LoVo (cell line): ENCODE results near the gene GLIPR1.
A peak's percentile ranks its signal among the peaks of the same experiment; 100 is the strongest.
"Not testable (repeated sequence)": the region's sequence is repeated elsewhere in the genome, so short reads cannot be mapped to it uniquely, and the experiment has no call there.

ENCODE experiments used
- DNase-seq: peaks from one replicate; pipeline ENCODE4 v3.0.0-alpha.2; 2016; ENCODE audit warnings: low spot score

The GLIPR1 gene

GRCh38 chr12:75474116-75474515, 6.4 kb upstream of the GLIPR1 start:
- no peak for DNase-seq

DNA sequence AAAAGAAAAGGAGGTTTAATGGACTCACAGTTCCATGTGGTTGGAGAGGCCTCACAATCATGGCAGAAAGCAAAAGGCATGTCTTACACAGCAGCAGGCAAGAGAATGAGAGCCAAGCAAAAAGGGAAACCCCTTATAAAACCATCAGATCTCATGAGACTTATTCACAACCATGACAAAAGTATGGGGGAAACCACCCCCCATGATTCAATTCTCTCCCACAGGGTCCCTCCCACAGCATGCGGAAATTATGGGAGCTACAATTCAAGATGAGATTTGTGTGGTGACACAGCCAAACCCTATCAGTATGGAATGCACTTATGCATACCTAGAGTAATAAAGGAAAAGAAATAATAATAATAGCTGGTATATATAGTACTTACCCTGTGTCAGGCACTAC, 4.5 kb upstream of the GLIPR1 start:
- no peak for DNase-seq

- DNase-seq: no peak
Measured at GRCh38 chr12:75477137-75477536, 3.4 kb upstream of the GLIPR1 start.

DNA sequence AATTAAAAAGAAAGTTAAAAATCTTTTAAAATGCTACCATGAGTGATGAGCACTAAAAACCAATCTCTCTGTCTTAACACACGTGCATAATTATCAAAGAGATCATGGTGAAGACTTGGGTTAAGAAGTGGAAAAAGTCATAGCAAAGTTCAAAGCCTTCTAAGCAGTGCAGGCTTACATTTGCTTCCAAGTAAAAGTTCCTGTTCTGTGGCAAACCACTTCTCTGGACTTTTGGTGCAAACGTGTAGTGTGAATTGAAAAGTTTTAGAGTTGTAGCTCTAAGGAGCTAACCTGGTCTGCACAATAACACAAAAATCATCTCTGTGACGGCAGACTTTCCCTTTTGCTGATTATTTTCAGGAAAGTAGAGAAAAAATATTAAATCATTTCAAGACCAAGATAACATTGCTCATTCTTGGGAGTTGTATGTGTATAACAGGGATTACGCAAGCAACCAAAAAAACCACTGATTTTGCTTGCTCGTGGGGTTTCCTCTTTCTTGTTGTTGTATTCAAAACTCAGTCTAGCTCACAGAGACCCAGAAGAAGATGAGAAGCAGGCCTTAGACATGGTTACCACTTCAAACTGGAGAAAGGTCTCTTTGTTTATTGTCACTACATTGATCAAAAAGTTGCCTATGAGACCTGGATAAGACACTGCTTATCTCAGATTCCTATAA, 2.3 kb upstream of the GLIPR1 start:
- no peak for DNase-seq

- DNase-seq: no peak
Measured at GRCh38 chr12:75479963-75480461, 543 bp upstream of the GLIPR1 start.

DNA sequence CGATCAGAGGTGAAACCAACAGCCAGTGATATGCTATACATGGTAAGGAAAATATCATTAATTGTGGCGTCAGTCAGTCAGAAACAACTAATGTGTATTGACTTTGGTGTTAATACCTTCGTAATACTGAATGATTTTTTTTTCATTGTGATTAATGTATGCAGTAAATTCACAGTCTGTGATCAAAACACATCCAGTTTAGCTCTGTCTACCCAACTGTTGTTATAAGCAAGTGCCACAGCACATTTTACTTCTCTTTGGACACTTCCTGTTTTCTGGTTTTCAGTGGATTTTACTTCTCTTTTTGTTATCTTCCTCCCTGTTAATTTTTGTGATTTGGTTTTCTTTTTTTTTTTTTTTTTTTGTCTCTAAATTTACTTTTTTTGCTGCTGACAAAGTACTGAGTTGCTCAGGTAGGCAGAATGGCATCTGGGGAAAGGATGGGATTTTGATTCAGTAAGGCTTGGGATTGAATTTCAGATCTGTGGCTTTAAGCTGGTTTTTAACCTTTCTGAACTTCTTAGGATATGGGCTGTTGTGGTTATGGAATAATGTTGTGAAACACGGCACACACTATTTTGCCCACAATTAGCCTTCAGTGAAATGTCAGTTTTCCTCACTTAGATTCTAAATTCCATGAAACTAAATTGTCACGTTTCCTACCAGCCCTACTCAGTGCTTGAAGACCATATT, 604 bp downstream of the GLIPR1 start:
- no peak for DNase-seq

- no peak for DNase-seq
Measured at GRCh38 chr12:75481774-75482173, 1.2 kb downstream of the GLIPR1 start.

- no peak for DNase-seq
Measured at GRCh38 chr12:75482646-75483045, 2.1 kb downstream of the GLIPR1 start.

GRCh38 chr12:75483431-75483830, 2.9 kb downstream of the GLIPR1 start:
- no peak for DNase-seq

DNA sequence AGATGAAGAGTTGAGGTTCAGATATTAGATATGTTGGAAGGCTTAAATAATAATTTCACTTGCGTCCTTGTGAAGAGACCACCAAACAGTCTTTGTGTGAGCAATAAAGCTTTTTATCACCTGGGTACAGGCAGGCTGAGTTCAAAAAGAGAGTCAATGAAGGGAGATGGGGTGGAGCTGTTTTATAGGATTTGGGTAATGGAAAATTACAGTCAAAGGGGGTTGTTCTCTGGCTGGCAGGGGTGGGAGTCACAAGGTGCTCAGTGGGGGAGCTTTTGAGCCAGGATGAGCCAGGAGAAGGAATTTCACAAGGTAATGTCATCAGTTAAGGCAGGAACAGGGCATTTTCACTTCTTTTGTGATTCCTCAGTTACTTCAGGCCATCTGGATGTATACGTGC, 3.9 kb downstream of the GLIPR1 start:
- not testable (repeated sequence) for DNase-seq

GRCh38 chr12:75487308-75487707, 6.8 kb downstream of the GLIPR1 start:
- no peak for DNase-seq

GRCh38 chr12:75488553-75488952, 8.0 kb downstream of the GLIPR1 start:
- peak; percentile 27 for DNase-seq

DNA sequence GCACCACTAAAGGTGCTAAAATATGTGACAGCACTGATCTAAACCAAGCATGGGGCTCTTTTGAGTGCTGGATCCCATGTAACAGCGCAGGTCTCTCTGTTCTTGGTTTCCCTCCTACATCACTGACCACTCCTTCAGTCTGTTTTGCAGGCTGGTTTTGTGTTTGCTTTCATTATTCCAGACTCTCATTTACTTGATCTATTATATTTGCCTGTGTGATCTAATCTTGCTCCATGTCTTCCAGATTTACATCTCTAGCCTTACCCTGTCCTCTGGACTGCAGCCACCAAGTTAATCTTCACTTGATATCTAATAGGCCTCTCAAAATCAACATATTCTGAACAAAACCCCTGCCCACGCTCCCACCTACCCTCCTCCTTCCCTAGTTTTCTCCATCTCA, 8.6 kb downstream of the GLIPR1 start:
- DNase-seq: no peak

DNA sequence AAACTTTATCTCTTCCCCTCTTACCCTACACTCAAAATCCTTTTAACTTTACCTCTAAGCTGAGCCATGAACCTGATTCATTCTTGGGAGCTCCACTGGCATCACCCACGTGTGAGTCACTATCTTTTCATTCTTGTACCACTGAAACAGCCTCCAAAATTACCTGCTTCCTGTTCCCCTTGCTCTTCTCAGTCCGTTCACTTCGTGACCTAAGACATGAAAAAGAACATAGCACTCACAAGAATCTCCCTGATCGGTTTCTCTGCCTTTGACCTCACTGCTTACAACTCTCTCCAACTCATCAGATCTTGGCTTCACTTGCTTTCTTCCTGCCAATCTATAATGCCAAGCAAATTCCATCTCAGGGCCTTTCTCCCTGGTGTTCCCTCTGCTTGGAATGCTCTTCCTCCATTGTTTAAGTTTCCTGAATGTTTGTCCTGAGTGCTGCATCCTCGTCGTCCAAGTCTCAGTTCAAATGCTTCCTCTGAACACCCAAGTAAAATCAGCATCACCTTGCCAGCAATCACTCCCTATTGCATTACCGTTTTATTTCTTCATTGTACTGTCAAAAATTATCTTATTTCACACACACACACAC, 9.2 kb downstream of the GLIPR1 start:
- peak; percentile 41 for DNase-seq

DNA sequence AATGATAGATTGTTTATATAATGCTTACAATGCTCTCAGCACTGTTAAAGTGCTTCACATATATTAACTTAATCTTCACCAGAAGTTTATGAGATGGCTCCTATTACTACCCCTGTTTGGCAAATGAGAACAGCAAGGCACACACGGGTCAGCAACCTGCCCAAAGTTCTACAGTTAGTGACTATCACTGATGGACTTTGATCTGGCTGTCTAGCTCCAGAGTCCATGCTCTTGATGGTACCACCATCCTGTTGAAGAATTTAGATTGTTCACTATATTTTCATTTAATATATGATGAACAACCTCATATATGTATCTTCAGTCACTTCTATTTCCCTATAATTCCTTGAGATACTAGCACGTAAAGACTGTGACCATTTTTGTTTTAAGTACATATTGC, 10.6 kb downstream of the GLIPR1 start:
- DNase-seq: no peak

DNA sequence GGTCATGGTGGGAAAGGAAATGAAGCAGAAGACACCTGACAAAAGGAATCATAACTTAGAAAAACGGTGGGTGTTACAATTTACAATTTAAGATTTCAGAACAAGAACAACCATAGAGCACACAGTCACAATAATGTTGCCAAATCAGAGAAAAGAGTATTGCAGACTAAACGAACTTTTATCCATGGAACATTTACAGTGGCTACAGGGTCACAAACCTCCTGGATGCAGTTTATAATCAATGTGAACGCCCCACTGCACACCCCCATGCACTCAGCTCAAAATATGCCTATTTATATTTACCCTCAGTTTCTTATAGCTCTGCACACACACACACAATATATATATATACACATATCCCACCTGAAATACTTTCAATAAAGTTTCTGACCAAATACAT, 22.9 kb downstream of the GLIPR1 start:
- no peak for DNase-seq

DNA sequence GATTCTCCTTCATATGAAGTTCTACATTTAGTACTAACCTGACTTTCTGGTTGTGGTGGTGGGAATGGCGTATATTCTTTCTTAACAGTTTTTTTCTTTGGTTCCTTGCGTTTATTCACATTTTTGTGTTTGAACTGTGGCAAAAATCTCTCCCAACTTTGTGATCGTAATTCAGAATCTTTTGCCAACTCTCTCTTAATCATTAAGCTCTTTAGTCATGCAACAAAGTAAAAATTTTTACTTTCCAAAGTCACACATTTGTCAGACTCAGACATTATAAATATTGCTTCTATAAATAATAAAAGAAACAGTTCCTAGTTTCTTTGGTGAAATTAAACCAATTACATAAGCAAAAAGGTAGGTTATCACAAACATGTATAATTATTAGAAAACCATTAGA, 23.3 kb downstream of the GLIPR1 start:
- DNase-seq: no peak

DNA sequence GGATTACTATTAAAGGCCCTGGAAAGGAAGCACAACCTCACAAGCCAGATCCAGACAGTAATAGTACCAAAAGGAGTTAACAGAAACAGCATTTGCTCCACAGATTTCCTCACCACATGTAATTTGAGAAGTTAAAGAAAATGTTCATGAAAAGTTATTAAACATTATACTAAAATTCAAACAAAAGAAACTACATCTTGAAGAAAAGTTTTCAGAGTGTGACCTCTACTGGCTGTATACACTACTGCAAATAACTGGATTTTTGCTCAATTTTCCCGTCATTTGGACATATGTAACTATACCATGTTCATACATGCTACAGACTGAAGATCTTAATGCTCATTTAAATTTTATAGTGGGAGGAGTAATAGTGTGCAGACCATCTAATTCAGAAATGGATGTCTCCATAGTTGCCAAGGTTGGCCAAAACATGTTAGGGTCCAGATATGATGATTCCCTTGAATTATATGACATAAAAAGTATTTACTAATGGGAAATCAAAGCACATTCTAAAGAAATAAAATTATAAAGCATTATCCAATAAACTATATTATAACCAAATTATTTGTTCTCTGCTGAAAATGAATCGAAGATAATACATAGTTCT, 25.3 kb downstream of the GLIPR1 start:
- DNase-seq: no peak

DNA sequence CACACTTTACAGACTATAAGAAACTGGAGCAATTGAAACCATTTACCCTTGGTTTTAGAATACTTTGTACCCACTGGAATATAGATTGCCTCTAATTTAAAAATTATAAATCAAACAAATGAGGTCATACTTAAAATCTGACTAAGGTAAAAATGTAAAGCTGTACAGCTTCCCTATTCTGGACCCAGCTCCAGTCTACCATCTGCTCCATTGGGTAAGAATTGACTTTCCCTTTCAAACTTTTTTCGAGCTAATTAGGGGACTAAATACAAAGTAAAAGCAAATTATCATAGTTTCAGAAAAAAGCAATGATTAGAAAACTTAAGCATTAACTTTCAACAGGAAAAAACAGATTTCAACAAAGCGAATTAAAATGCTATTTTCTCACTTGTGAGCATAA, 26.5 kb downstream of the GLIPR1 start:
- no peak for DNase-seq

DNA sequence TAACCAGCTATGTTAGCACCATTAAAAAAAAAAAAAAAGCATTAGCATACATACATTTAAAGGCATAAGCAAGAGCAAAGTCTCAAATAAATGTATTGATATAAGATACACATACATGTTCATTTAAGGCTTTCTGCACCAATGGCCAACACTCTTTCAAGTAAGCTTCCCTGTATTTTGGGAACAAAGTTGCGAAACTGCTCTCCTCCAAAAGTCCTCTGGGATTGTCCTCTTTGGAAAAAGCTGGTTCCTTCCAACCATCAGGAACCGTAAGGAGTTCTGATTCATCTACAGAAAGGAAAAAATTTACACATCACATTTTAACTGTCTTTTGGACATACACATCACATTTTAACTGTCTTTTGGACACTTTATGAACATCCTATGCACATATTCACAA, 27.6 kb downstream of the GLIPR1 start:
- no peak for DNase-seq

- no peak for DNase-seq
Measured at GRCh38 chr12:75509621-75510020, 29.1 kb downstream of the GLIPR1 start.

DNA sequence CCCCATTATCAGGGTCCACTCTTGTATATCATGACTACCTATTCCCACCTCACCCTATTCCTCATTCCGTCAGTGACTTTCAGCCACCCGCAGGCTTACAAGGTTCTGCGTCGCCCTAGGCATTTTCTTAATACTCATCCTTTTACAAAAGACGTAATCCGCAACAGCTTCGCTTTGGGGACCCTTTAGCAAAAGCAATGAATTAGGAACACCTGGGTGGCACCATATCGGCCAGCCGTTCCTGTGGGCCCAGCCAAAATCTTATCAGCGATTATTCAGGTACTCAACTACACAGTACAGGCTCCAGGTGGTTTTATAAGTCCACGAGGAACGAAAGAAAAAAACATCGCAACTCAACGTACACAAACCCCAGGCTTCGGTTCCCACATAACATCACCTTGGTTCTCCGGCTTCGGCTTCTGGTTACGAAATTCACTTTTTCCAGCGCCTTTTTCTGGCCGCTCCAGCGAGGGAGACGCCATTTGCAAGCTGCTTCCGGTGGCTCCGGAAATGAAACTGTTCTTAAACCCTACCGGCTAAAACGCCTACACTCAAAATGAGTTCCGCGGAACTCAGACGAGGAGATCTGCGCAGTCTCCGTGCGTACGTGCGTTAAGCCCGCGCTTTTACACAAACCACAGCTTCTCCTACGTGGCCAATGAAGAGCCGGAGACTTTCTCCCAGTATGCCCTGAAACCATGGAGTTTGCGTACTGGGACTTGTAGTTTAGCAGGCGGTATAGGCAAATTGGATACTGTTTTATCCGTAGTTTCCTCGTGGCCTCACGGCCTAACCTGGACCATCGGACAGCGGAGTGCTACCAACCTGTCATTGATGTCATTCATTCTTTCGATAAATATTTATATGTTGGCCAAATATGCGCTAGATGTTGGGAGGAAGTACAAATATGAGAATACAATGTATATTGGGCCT, 30.8 kb downstream of the GLIPR1 start, which contains the start of gene KRR1:
Gene KRR1 (minus strand): TSS at position 494 of the 933 bp plus-strand sequence. CDS start 12 bp downstream, at position 482.
- DNase-seq: peak; percentile 99
